Memory B cell (primary cell): ENCODE data around the gene CAB39L.
A peak's percentile ranks its signal among the peaks of the same experiment; 100 is the strongest.

ENCODE experiments used
- ATAC-seq: fragments of 150-1000 bp; cut with Tn5 transposase; 2 replicates; pipeline ENCODE4 v1.10.0; 2021; ENCODE audit warnings: low read depth, mild to moderate bottlenecking, moderate library complexity
- DNase-seq, 2 donors: peaks; one replicate each; pipeline ENCODE4 v3.0.0; 2022; ENCODE audit warnings: low spot score in 2 of 2
- H3K27ac Mint-ChIP-seq: one replicate; pipeline ENCODE4 v1.8.0; 2022; ENCODE audit warnings: mild to moderate bottlenecking, moderate library complexity, mixed read lengths
- H3K27me3 Mint-ChIP-seq: one replicate; pipeline ENCODE4 v1.8.0; 2022; ENCODE audit warnings: mixed read lengths
- H3K36me3 Mint-ChIP-seq: one replicate; pipeline ENCODE4 v1.8.0; 2022; ENCODE audit warnings: mild to moderate bottlenecking, mixed read lengths
- H3K4me1 Mint-ChIP-seq: one replicate; pipeline ENCODE4 v1.8.0; 2022; ENCODE audit warnings: mixed read lengths
- H3K4me3 Mint-ChIP-seq: one replicate; pipeline ENCODE4 v1.8.0; 2022; ENCODE audit warnings: mild to moderate bottlenecking, moderate library complexity, mixed read lengths
- H3K9me3 Mint-ChIP-seq: one replicate; pipeline ENCODE4 v1.8.0; 2022; ENCODE audit warnings: mixed read lengths

CAB39L gene

GRCh38 chr13:49443704-49444523 is at the start of gene CAB39L, which contains the start of gene SETDB2:
Gene CAB39L, minus strand, starts transcription at chr13:49444064. Its CDS starts 61,154 bp downstream, at chr13:49382910.
Gene SETDB2, plus strand, starts transcription at chr13:49444274. Its CDS starts 7,620 bp downstream, at chr13:49451894.
- ATAC-seq (peak; percentile 81), DNase-seq (peak; percentile 92 to 99)
- H3K27me3 Mint-ChIP-seq: no peaks in the 10 kb centered on the region
- peak within 1 kb of the TSS; percentile 94 for H3K4me3 Mint-ChIP-seq
- H3K36me3 Mint-ChIP-seq: peaks cover 4% of the 10 kb centered on the region
- H3K4me1 Mint-ChIP-seq: peaks cover 31% of the 10 kb centered on the region
- H3K27ac Mint-ChIP-seq: peak within 1 kb of the TSS; percentile 96
- H3K9me3 Mint-ChIP-seq: peaks cover 1% of the 10 kb centered on the region

DNA sequence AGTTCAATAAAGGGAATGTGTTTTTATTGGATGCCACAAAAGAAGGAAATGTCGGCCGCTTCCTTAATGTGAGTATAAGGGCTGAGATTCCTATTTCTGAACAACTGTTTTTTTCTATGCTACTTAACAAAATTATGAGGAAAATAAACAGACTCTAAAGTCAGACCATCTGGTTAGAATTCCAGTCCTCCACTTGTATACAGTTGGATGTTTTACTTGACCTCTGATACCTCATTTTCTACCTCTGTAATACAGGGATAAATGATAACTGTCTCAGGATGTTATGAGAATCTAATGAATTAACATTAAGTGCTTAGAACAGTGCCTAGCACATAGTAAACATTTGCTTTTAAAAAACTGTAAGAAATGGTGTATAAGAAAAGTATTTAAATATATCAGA is 44.7 kb upstream of the CAB39L start:
- H3K4me3 Mint-ChIP-seq: no peak overlapping the region
- H3K4me1 Mint-ChIP-seq: no peaks in the 10 kb centered on the region
- no peak for DNase-seq
- no peak overlapping the region for H3K27ac Mint-ChIP-seq
- no peak for ATAC-seq
- H3K36me3 Mint-ChIP-seq: peaks cover 20% of the 10 kb centered on the region
- no peaks in the 10 kb centered on the region for H3K27me3 Mint-ChIP-seq
- no peaks in the 10 kb centered on the region for H3K9me3 Mint-ChIP-seq

GRCh38 chr13:49481788-49482187 is 37.9 kb upstream of the CAB39L start:
- Mint-ChIP-seq H3K4me3 (no peak overlapping the region), H3K36me3 (peaks cover 33% of the 10 kb centered on the region), H3K4me1 (no peaks in the 10 kb centered on the region), H3K27me3 (no peaks in the 10 kb centered on the region), H3K27ac (peak overlapping the region; percentile 2), H3K9me3 (no peaks in the 10 kb centered on the region)
- ATAC-seq (no peak), DNase-seq (no peak)

DNA sequence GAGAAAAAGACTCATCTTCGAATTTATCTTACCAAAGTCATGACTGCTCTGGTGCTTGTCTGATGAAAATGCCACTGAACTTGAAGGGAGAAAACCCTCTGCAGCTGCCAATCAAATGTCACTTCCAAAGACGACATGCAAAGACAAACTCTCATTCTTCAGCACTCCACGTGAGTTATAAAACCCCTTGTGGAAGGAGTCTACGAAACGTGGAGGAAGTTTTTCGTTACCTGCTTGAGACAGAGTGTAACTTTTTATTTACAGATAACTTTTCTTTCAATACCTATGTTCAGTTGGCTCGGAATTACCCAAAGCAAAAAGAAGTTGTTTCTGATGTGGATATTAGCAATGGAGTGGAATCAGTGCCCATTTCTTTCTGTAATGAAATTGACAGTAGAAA is 32.7 kb upstream of the CAB39L start:
- no peak for ATAC-seq
- Mint-ChIP-seq H3K36me3 (peaks cover 25% of the 10 kb centered on the region), H3K4me1 (no peaks in the 10 kb centered on the region), H3K27ac (no peak overlapping the region), H3K27me3 (no peaks in the 10 kb centered on the region), H3K4me3 (no peak overlapping the region), H3K9me3 (no peaks in the 10 kb centered on the region)
- DNase-seq: no peak

DNA sequence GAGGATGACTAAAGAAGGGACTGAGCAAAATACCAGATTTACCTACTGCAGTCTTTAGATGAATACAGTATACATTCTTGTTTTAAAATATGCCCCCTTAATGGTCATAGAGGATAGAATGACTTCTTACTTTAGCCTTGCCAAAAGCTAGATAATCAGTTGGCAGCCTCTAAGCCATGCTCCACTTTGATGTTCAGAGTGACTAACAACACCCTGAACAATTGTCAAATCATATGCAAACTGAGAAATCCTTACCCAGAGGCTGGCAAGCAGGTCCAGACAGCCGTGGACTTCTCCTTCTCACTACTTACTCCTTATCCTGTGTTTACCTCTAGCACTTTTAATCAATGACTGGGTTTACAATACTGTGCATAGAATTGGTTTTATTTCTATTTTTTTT is 28.3 kb upstream of the CAB39L start:
- Mint-ChIP-seq H3K27me3 (no peaks in the 10 kb centered on the region), H3K9me3 (no peaks in the 10 kb centered on the region), H3K36me3 (peaks cover 25% of the 10 kb centered on the region), H3K4me3 (no peak overlapping the region), H3K4me1 (no peaks in the 10 kb centered on the region), H3K27ac (no peak overlapping the region)
- DNase-seq (no peak), ATAC-seq (no peak)

- Mint-ChIP-seq H3K9me3 (peaks cover 2% of the 10 kb centered on the region), H3K4me1 (no peaks in the 10 kb centered on the region), H3K36me3 (peaks cover 39% of the 10 kb centered on the region), H3K27ac (no peak overlapping the region), H3K4me3 (no peak overlapping the region), H3K27me3 (no peaks in the 10 kb centered on the region)
- ATAC-seq: no peak
- no peak for DNase-seq
Measured at GRCh38 chr13:49466292-49466838, 22.5 kb upstream of the CAB39L start.

- ATAC-seq (no peak), DNase-seq (no peak)
- H3K9me3 Mint-ChIP-seq: peaks cover 2% of the 10 kb centered on the region
- H3K27ac Mint-ChIP-seq: no peak overlapping the region
- H3K4me1 Mint-ChIP-seq: no peaks in the 10 kb centered on the region
- no peaks in the 10 kb centered on the region for H3K27me3 Mint-ChIP-seq
- no peak overlapping the region for H3K4me3 Mint-ChIP-seq
- peaks cover 42% of the 10 kb centered on the region for H3K36me3 Mint-ChIP-seq
Measured at GRCh38 chr13:49464621-49465325, 20.9 kb upstream of the CAB39L start.

DNA sequence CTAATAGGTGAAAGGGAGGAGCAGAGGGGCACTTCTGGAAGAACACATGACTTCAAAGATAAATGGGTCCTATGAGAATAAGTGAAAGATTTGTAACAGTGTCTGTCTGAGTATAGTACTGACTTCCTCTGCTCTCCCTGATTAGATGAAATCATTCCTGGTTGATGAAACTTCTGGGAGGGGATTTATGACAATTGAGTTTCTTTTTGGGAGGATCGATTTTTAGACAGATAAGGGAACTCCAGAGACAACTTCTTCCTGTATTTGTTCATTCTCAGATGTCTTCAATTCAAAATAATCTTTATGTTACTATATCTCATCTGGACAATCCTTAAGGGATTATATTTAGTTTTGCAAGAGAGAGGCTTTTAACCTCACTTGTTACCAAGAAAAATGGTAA is 20.2 kb upstream of the CAB39L start:
- no peak for ATAC-seq
- peaks cover 2% of the 10 kb centered on the region for H3K9me3 Mint-ChIP-seq

GRCh38 chr13:49459580-49459979 is 15.7 kb upstream of the CAB39L start:
- H3K27ac Mint-ChIP-seq: no peak overlapping the region
- H3K27me3 Mint-ChIP-seq: no peaks in the 10 kb centered on the region
- H3K4me3 Mint-ChIP-seq: no peak overlapping the region
- peaks cover 8% of the 10 kb centered on the region for H3K4me1 Mint-ChIP-seq
- peaks cover 2% of the 10 kb centered on the region for H3K9me3 Mint-ChIP-seq
- H3K36me3 Mint-ChIP-seq: peaks cover 35% of the 10 kb centered on the region
- ATAC-seq: no peak
- DNase-seq: no peak

More for the DNA sequence above, 20.2 kb upstream of the CAB39L start:
- Mint-ChIP-seq H3K27me3 (no peaks in the 10 kb centered on the region), H3K4me3 (no peak overlapping the region), H3K36me3 (peaks cover 37% of the 10 kb centered on the region), H3K27ac (no peak overlapping the region), H3K4me1 (no peaks in the 10 kb centered on the region)
- DNase-seq: no peak

DNA sequence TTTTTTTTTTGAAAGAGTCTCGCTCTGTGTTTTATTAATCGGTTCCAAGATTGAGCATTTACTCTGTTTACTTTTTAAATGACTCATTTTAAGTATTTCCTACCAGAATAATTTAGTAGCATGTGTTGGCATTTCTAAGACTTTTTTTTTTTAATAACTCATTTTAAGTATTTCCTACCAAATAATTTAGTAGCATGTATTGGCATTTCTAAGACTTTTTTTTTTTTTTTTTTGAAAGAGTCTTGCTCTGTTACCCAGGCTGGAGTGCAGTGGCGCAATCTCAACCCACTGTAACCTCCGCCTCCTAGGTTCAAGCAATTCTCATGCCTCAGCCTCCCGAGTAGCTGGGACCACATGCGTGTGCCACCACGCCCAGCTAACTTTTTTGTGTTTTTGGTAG is 13.4 kb upstream of the CAB39L start:
- no peak overlapping the region for H3K27ac Mint-ChIP-seq
- H3K27me3 Mint-ChIP-seq: no peaks in the 10 kb centered on the region
- no peaks in the 10 kb centered on the region for H3K9me3 Mint-ChIP-seq
- no peak for ATAC-seq
- H3K4me1 Mint-ChIP-seq: peaks cover 11% of the 10 kb centered on the region
- no peak for DNase-seq
- no peak overlapping the region for H3K4me3 Mint-ChIP-seq
- peaks cover 27% of the 10 kb centered on the region for H3K36me3 Mint-ChIP-seq

DNA sequence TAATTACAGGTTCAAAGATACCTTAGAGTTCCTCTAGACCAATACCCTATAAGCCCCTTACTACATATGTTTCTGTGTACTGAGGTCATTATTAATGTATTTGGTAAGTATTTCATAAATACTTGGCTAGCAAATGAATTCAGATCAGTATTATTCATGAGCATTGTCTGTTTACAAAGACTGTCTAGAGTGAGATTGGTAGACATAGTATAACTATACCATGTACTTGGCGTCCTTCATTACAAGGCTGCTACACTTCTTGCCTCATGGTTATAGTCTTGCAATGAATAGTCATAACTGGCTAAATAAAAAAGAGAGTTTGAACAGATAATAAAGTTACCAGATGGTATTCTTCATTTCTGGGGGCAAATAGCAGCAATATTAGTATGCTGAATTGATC is 12.3 kb upstream of the CAB39L start:
- no peak for ATAC-seq
- DNase-seq: no peak
- no peaks in the 10 kb centered on the region for H3K9me3 Mint-ChIP-seq
- H3K36me3 Mint-ChIP-seq: peaks cover 19% of the 10 kb centered on the region
- H3K27ac Mint-ChIP-seq: no peak overlapping the region
- no peaks in the 10 kb centered on the region for H3K27me3 Mint-ChIP-seq
- H3K4me3 Mint-ChIP-seq: no peak overlapping the region
- peaks cover 11% of the 10 kb centered on the region for H3K4me1 Mint-ChIP-seq

DNA sequence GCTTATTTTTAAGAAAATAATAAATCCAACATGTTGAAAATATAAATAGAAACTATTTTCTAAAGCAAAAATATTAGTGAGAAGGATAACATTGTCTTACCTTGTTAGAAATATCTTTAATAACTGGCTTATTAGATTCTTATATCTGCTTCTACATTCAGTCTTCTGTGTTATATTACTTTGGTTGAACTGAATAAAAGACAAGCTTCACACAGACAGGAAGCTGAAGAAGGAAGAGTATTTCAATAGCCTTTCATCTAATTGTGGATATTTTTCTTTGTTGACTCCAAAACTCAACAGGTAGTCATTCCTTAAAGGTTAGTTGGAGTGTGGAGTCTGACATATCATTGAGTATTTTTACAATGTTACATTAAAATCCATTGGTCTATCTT is 11.1 kb upstream of the CAB39L start:
- H3K4me1 Mint-ChIP-seq: peaks cover 16% of the 10 kb centered on the region
- H3K27ac Mint-ChIP-seq: peak overlapping the region; percentile 76
- H3K9me3 Mint-ChIP-seq: no peaks in the 10 kb centered on the region
- DNase-seq (no peak), ATAC-seq (peak; percentile 62)
- H3K27me3 Mint-ChIP-seq: no peaks in the 10 kb centered on the region
- peaks cover 21% of the 10 kb centered on the region for H3K36me3 Mint-ChIP-seq
- no peak overlapping the region for H3K4me3 Mint-ChIP-seq

- ATAC-seq: peak; percentile 94
- no peaks in the 10 kb centered on the region for H3K9me3 Mint-ChIP-seq
- peaks cover 19% of the 10 kb centered on the region for H3K4me1 Mint-ChIP-seq
- H3K4me3 Mint-ChIP-seq: peak overlapping the region; percentile 29
- H3K36me3 Mint-ChIP-seq: peaks cover 25% of the 10 kb centered on the region
- H3K27me3 Mint-ChIP-seq: no peaks in the 10 kb centered on the region
- H3K27ac Mint-ChIP-seq: peak overlapping the region; percentile 76
- DNase-seq: no peak
Measured at GRCh38 chr13:49454388-49455006, 10.6 kb upstream of the CAB39L start.

DNA sequence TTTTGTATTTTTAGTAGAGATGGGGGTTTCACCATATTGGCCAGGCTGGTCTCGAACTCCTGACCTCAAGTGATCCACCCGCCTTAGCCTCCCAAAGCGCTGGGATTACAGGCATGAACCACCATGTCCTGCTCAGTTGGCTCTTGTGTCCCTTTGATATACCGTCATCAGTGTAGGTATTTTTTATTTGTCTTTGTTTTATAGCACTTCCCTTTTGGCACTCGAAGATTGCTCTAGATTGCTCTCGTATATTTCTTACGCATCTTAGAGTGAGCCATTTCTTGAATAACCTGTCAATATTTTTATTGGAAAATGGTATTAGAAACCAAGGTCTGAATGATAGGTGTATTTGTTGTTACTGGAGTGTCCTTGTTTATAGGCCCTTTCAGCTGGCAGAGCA is 9.6 kb upstream of the CAB39L start:
- Mint-ChIP-seq H3K36me3 (peaks cover 28% of the 10 kb centered on the region), H3K27ac (no peak overlapping the region), H3K4me3 (no peak overlapping the region), H3K27me3 (no peaks in the 10 kb centered on the region), H3K9me3 (no peaks in the 10 kb centered on the region), H3K4me1 (peaks cover 18% of the 10 kb centered on the region)
- DNase-seq (no peak), ATAC-seq (no peak)
